ENCODE measurements around the gene SMAGP. TPM values are rescaled to one million over a fixed set of nuclear protein-coding genes. Genes with fewer than 3 reads are reported as not detected.
"Not testable (repeated sequence)": the region's sequence is repeated elsewhere in the genome, so short reads cannot be mapped to it uniquely, and the experiment has no call there.

The SMAGP gene
- total and polyA plus RNA-seq, 2 donors = 10.0 to 13.4 TPM

DNA sequence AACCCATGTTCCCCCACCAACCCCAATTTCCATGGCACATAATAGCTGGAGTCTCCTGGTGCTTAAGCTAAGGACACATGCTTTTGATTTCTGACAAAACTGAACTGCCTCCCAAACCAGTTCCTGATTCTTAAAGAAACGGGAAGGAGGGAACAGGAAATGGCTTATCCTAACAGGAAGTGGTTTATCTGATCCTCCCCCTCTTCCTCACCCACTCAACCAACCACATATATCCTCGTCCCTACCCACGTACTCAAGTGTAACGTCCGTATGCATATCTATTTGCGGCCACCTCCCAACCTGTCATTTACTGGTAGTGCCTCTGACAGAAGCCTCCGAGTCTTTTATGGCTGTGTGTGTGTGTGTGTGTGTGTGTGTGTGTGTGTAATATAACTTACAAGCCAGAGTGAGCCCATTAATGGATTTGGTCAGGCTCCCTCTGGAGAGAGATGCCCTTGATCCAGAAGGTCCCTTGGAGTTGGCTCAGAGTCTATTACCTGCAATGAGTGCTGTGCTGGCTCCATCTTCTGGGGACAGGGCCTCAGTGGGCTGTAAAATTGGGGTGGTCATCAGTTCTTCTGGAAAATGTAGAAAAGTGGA lies 23.9 kb downstream of the SMAGP start:
- WGBS = 32% methylated on average over 7 of the region's 7 CpGs
- Histone ChIP-seq H3K27ac (ENCODE audit: low read depth) (peak overlapping the region; percentile 33), H3K36me3 (ENCODE audit: insufficient read depth) (no peaks in the 10 kb centered on the region), H3K4me3 (ENCODE audit: low read depth, low read length) (no peak overlapping the region), H3K4me1 (ENCODE audit: insufficient read depth) (no peaks in the 10 kb centered on the region)
- no peak for DNase-seq (ENCODE audit: extremely low spot score)

- no peak for DNase-seq (ENCODE audit: extremely low spot score)
- Histone ChIP-seq H3K36me3 (ENCODE audit: insufficient read depth) (peaks cover 2% of the 10 kb centered on the region), H3K27ac (ENCODE audit: low read depth) (no peak overlapping the region), H3K4me3 (ENCODE audit: low read depth, low read length) (no peak overlapping the region), H3K4me1 (ENCODE audit: insufficient read depth) (no peaks in the 10 kb centered on the region)
- WGBS = 93% methylated on average over 11 of the region's 11 CpGs
Observed at GRCh38 chr12:51245476-51246253, 24.6 kb downstream of the SMAGP start.

GRCh38 chr12:51244269-51244668 lies 25.9 kb downstream of the SMAGP start:
- no peaks in the 10 kb centered on the region for H3K4me1 ChIP-seq (ENCODE audit: insufficient read depth)
- H3K4me3 ChIP-seq (ENCODE audit: low read depth, low read length) = no peak overlapping the region
- H3K27ac ChIP-seq (ENCODE audit: low read depth) = no peak overlapping the region
- 81% methylated on average over 4 of the region's 4 CpGs for WGBS
- peaks cover 2% of the 10 kb centered on the region for H3K36me3 ChIP-seq (ENCODE audit: insufficient read depth)
- DNase-seq (ENCODE audit: extremely low spot score) = no peak

- H3K4me1 ChIP-seq (ENCODE audit: insufficient read depth) = no peaks in the 10 kb centered on the region
- 74% methylated on average over 7 of the region's 7 CpGs for WGBS
- no peak for DNase-seq (ENCODE audit: extremely low spot score)
- H3K27ac ChIP-seq (ENCODE audit: low read depth) = no peak overlapping the region
- no peak overlapping the region for H3K4me3 ChIP-seq (ENCODE audit: low read depth, low read length)
- H3K36me3 ChIP-seq (ENCODE audit: insufficient read depth) = peaks cover 2% of the 10 kb centered on the region
Observed at GRCh38 chr12:51242876-51243275, 27.3 kb downstream of the SMAGP start.

DNA sequence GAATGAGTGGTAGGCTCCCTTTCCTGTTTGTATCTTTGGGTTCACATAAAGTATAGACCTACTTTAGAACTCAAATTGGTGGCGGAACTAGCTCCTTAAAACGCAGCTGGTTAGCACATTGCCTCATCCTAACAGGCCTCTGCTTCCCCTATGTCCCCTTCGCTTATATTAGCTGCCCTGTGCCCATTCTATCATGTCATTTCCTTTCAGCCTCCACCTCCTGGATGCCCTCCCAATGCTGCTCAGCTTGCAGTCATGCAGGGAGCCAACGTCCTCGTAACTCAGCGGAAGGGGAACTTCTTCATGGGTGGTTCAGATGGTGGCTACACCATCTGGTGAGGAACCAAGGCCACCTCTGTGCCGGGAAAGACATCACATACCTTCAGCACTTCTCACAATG lies 28.1 kb downstream of the SMAGP start:
- no peak overlapping the region for H3K27ac ChIP-seq (ENCODE audit: low read depth)
- H3K36me3 ChIP-seq (ENCODE audit: insufficient read depth) = peaks cover 2% of the 10 kb centered on the region
- WGBS = 88% methylated on average over 7 of the region's 7 CpGs
- DNase-seq (ENCODE audit: extremely low spot score) = no peak
- no peaks in the 10 kb centered on the region for H3K4me1 ChIP-seq (ENCODE audit: insufficient read depth)
- no peak overlapping the region for H3K4me3 ChIP-seq (ENCODE audit: low read depth, low read length)

- no peak for DNase-seq (ENCODE audit: extremely low spot score)
- Histone ChIP-seq H3K27ac (ENCODE audit: low read depth) (no peak overlapping the region), H3K4me1 (ENCODE audit: insufficient read depth) (no peaks in the 10 kb centered on the region), H3K4me3 (ENCODE audit: low read depth, low read length) (no peak overlapping the region), H3K36me3 (ENCODE audit: insufficient read depth) (peaks cover 2% of the 10 kb centered on the region)
- 69% methylated on average over 2 of the region's 2 CpGs for WGBS
Observed at GRCh38 chr12:51240971-51241370, 29.2 kb downstream of the SMAGP start.

GRCh38 chr12:51238510-51239334 lies 31.5 kb downstream of the SMAGP start, which contains the start of gene DAZAP2:
Gene DAZAP2 (plus strand): TSS chr12:51238826. CDS start chr12:51238908, 82 bp downstream.
- peak within 1 kb of the TSS; percentile 100 for H3K27ac ChIP-seq (ENCODE audit: low read depth)
- H3K4me3 ChIP-seq (ENCODE audit: low read depth, low read length) = peak within 1 kb of the TSS; percentile 71
- H3K4me1 ChIP-seq (ENCODE audit: insufficient read depth) = no peaks in the 10 kb centered on the region
- peaks cover 2% of the 10 kb centered on the region for H3K36me3 ChIP-seq (ENCODE audit: insufficient read depth)
- under 1% methylated on average over 70 of the region's 70 CpGs for WGBS
- peak; percentile 87 for DNase-seq (ENCODE audit: extremely low spot score)

DNA sequence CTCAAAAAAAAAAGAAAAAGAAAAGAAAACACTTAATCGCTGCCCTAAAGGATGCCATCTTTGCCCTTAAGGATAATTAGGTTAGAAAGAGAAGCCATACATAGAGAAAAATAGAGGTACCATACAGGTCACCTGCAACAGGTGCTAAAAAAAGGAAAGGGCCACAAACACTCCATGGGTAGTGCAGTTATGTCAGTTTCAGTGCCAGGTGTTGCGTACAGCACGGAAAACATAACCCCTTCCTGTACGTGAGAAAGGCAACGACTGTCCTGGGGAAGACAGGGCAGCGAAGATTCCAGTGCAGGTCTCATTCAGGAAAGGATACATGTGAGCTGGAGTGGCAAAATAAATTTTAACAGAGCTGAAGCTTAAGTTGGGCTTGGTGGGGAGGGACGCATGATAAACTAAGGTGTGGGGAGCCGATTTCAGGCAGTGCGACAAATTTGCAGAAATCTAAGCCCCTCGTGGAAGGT lies 32.1 kb downstream of the SMAGP start:
- H3K4me3 ChIP-seq (ENCODE audit: low read depth, low read length) = peak overlapping the region; percentile 71
- no peak for DNase-seq (ENCODE audit: extremely low spot score)
- H3K27ac ChIP-seq (ENCODE audit: low read depth) = no peak overlapping the region
- peaks cover 2% of the 10 kb centered on the region for H3K36me3 ChIP-seq (ENCODE audit: insufficient read depth)
- no peaks in the 10 kb centered on the region for H3K4me1 ChIP-seq (ENCODE audit: insufficient read depth)
- WGBS = 12% methylated on average over 10 of the region's 10 CpGs

DNA sequence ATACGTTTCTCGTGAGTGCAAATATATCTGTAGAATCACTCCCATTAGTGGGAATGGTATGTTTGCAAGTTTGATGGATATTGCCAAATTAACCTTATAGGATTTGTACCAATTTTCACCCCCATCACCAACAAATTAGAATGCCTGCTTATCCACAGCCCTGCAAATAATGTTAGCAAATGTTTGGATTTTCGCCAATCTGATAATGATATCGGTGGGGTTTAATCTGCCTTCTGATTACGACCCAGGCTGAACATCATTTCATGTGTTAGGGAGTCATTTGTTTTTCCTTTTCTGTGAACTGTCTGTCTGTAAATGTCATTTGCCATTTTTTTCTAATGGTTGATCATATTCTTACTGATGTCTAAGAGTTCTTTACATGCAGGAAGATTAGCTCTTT lies 35.7 kb downstream of the SMAGP start:
- no peak overlapping the region for H3K27ac ChIP-seq (ENCODE audit: low read depth)
- H3K4me1 ChIP-seq (ENCODE audit: insufficient read depth) = no peaks in the 10 kb centered on the region
- 44% methylated on average over 5 of the region's 5 CpGs for WGBS
- H3K4me3 ChIP-seq (ENCODE audit: low read depth, low read length) = no peak overlapping the region
- no peak for DNase-seq (ENCODE audit: extremely low spot score)
- no peaks in the 10 kb centered on the region for H3K36me3 ChIP-seq (ENCODE audit: insufficient read depth)

GRCh38 chr12:51232642-51233041 lies 37.6 kb downstream of the SMAGP start:
- Histone ChIP-seq H3K4me3 (ENCODE audit: low read depth, low read length) (no peak overlapping the region), H3K27ac (ENCODE audit: low read depth) (no peak overlapping the region), H3K36me3 (ENCODE audit: insufficient read depth) (no peaks in the 10 kb centered on the region), H3K4me1 (ENCODE audit: insufficient read depth) (no peaks in the 10 kb centered on the region)
- no peak for DNase-seq (ENCODE audit: extremely low spot score)

DNA sequence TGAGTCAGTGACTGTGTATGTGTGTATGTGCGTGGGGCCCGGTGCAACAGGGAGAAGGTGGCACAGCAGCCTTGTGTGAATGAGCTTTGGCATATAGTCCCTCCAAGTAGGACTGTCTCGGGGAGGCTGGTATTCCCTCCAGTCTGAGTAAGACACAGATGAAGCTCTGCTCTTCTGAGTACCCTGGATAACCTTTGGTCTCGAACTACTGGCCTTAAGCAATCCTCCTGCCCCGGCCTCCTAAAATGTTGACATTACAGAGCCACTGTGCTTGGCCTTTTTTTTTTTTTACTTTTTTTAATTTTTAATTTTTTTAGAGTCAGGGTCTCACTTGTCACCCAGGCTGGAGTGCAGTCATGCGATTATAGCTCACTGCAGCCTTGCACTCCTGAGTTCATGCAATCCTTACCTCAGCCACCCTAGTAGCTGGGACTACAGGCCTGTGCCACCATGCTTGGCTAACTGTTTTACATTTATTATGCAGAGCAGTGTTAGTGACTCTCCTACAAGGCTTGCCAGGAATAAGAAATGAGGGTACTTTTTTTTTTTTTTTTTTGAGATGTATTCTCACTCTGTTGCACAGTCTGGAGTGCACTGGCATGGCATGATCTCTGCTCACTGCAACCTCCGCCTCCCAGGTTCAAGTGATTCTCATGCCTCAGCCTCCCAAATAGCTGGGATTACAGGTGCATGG lies 41.0 kb downstream of the SMAGP start:
- no peaks in the 10 kb centered on the region for H3K4me1 ChIP-seq (ENCODE audit: insufficient read depth)
- H3K27ac ChIP-seq (ENCODE audit: low read depth) = no peak overlapping the region
- H3K4me3 ChIP-seq (ENCODE audit: low read depth, low read length) = no peak overlapping the region
- no peak for DNase-seq (ENCODE audit: extremely low spot score)
- 93% methylated on average over 7 of the region's 7 CpGs for WGBS
- H3K36me3 ChIP-seq (ENCODE audit: insufficient read depth) = no peaks in the 10 kb centered on the region

DNA sequence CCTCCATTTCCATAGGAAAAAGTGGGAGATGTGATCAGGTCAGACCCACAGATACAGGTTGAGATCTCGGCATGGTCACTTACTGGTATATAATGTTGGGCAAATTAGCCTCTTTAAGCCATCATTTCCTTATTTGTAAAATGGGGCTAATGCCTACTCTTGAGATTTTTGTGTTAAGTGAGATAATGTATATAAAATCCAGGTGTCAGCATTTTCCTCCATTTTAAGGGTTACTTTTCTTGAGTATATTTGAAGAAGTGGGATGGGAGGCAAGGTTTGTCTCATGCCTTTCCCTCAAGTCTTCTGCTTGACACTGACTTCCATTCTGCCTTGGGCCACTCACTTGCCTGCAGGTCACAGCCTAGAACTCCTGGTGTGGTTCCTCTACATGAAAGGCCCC lies 42.3 kb downstream of the SMAGP start:
- Histone ChIP-seq H3K4me1 (ENCODE audit: insufficient read depth) (no peaks in the 10 kb centered on the region), H3K36me3 (ENCODE audit: insufficient read depth) (no peaks in the 10 kb centered on the region), H3K27ac (ENCODE audit: low read depth) (no peak overlapping the region), H3K4me3 (ENCODE audit: low read depth, low read length) (no peak overlapping the region)
- no peak for DNase-seq (ENCODE audit: extremely low spot score)
- 93% methylated on average over 1 of the region's 1 CpG for WGBS

GRCh38 chr12:51227112-51227511 lies 43.1 kb downstream of the SMAGP start:
- WGBS = 76% methylated on average over 5 of the region's 5 CpGs
- H3K27ac ChIP-seq (ENCODE audit: low read depth); H3K4me3 ChIP-seq (ENCODE audit: low read depth, low read length); H3K4me1 ChIP-seq (ENCODE audit: insufficient read depth); H3K36me3 ChIP-seq (ENCODE audit: insufficient read depth); DNase-seq (ENCODE audit: extremely low spot score): not testable (repeated sequence)

Data from urinary bladder (tissue), 4 donors.